GM19328 (cell line): ENCODE measurements around the gene WBP1L.
"Not testable (repeated sequence)": the region's sequence is repeated elsewhere in the genome, so short reads cannot be mapped to it uniquely, and the experiment has no call there.

Source experiments
- ATAC-seq: cut with Tn5 transposase; IDR thresholded peaks from one replicate; pipeline ENCODE4 v1.9.1; 2021; ENCODE audit warnings: mild to moderate bottlenecking, moderate library complexity; ENCODE audit not compliant: unreplicated experiment

The WBP1L gene

GRCh38 chr10:102743588-102744373, at the start of gene WBP1L:
Gene WBP1L (plus strand): TSS chr10:102743948. CDS start chr10:102744054, 106 bp downstream.
- peak; percentile 93 for ATAC-seq

GRCh38 chr10:102695401-102695800, 48.3 kb upstream of the WBP1L start:
- ATAC-seq = not testable (repeated sequence)

- no peak for ATAC-seq
Observed at GRCh38 chr10:102696736-102697135, 47.0 kb upstream of the WBP1L start.

- no peak for ATAC-seq
Observed at GRCh38 chr10:102698894-102699293, 44.9 kb upstream of the WBP1L start.

- ATAC-seq = no peak
Observed at GRCh38 chr10:102701272-102701671, 42.5 kb upstream of the WBP1L start.

GRCh38 chr10:102701796-102702195, 42.0 kb upstream of the WBP1L start:
- no peak for ATAC-seq

- ATAC-seq = no peak
Observed at GRCh38 chr10:102702742-102703141, 41.0 kb upstream of the WBP1L start.

- no peak for ATAC-seq
Observed at GRCh38 chr10:102704915-102705314, 38.8 kb upstream of the WBP1L start.

GRCh38 chr10:102705531-102705930, 38.2 kb upstream of the WBP1L start:
- ATAC-seq = no peak

- no peak for ATAC-seq
Observed at GRCh38 chr10:102710609-102711008, 33.1 kb upstream of the WBP1L start.

- ATAC-seq = no peak
Observed at GRCh38 chr10:102712089-102712488, 31.7 kb upstream of the WBP1L start.

- ATAC-seq = no peak
Observed at GRCh38 chr10:102712843-102713538, 30.8 kb upstream of the WBP1L start.

GRCh38 chr10:102713539-102713813, 30.3 kb upstream of the WBP1L start:
- no peak for ATAC-seq

GRCh38 chr10:102713814-102714620, 29.7 kb upstream of the WBP1L start, which contains the start of gene ARL3:
Gene ARL3 (minus strand): TSS chr10:102714397. CDS start chr10:102714275, 122 bp downstream.
- ATAC-seq = peak; percentile 81

- peak; percentile 6 for ATAC-seq
Observed at GRCh38 chr10:102714621-102715455, 28.9 kb upstream of the WBP1L start, which contains the start of gene SFXN2. Gene SFXN2 (plus strand): TSS chr10:102714636. CDS start chr10:102726637, 12,001 bp downstream.

GRCh38 chr10:102715880-102716279, 27.9 kb upstream of the WBP1L start:
- ATAC-seq = no peak

GRCh38 chr10:102716900-102717565, 26.7 kb upstream of the WBP1L start:
- not testable (repeated sequence) for ATAC-seq

- ATAC-seq = no peak
Observed at GRCh38 chr10:102718220-102718619, 25.5 kb upstream of the WBP1L start.

- ATAC-seq = no peak
Observed at GRCh38 chr10:102720337-102720736, 23.4 kb upstream of the WBP1L start.

GRCh38 chr10:102720775-102721301, 22.9 kb upstream of the WBP1L start:
- no peak for ATAC-seq
